Stimulated activated CD4-positive, alpha-beta T cell treated with anti-CD3 and anti-CD28 coated beads, Interleukin-4, amount 100 ng/mL, for 24 hours (primary cell): Measurements from ENCODE around the gene ACVR1B.

Source experiments
- DNase-seq: peaks from one replicate; pipeline ENCODE4 v3.0.0-alpha.2; 2020

The ACVR1B gene

DNA sequence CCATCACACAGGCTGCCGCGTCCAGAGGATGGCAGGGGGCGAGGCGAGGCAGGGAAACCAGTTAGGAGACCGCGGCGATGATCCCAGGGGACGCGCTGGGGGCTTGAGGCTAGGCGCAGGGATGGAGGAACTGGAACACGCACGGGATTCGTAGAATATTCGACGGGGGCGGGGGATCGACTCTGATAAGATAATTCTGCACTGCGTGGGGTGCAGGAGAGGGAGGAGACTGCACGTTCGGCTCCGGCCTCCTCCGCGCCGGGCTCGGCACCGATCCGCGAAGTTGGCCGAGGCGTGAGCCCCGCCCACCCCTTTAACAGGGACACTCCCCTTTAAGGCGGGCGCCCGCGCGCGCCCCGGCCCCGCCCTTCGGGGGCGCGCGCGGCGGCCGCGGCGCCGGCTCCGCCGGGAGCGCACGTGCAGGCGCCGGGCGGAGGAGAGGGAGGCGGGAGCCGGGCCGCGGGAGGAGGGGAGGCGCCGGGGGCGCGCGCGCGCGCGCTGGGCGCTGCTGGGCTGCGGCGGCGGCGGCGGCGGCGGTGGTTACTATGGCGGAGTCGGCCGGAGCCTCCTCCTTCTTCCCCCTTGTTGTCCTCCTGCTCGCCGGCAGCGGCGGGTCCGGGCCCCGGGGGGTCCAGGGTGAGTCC lies at the start of gene ACVR1B:
Gene ACVR1B (plus strand): TSS at position 501 of the 644 bp plus-strand sequence. CDS start 45 bp downstream, at position 546.
- DNase-seq: peak; percentile 92

GRCh38 chr12:51901881-51902280 lies 49.6 kb upstream of the ACVR1B start:
- no peak for DNase-seq

- DNase-seq: no peak
Measured at GRCh38 chr12:51904951-51905470, 46.5 kb upstream of the ACVR1B start.

- DNase-seq: no peak
Measured at GRCh38 chr12:51905471-51906429, 45.7 kb upstream of the ACVR1B start.

GRCh38 chr12:51906430-51907082 lies 44.9 kb upstream of the ACVR1B start:
- no peak for DNase-seq

DNA sequence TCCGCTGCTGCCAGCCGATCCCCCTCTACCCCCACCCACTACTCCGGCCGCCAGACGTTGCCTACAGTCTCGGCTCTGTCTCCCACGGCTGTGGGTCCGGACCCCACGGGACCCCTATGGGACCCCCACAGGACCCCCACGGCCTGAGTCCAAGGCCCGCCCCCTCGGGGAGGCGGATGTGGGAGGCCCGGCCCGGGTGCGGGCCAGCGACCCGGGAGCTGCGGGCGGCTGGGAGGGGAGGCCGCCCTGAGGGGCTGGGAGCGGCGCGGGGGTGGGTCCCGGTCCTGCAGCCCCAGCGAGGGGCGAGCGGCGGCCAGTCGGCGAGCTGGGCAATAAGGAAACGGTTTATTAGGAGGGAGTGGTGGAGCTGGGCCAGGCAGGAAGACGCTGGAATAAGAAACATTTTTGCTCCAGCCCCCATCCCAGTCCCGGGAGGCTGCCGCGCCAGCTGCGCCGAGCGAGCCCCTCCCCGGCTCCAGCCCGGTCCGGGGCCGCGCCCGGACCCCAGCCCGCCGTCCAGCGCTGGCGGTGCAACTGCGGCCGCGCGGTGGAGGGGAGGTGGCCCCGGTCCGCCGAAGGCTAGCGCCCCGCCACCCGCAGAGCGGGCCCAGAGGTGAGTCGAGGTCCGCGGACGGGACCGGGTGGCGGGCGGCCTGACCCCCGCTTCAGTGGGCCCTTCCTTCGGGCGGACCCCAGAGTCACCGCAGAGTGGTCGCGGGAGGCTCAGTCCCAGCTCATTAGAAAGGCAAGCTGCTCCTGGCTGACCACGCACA lies 44.2 kb upstream of the ACVR1B start, which contains the start of gene ACVRL1:
Gene ACVRL1 (plus strand): TSS at position 422 of the 773 bp plus-strand sequence. CDS start 4,971 bp downstream, outside the sequence.
- no peak for DNase-seq

GRCh38 chr12:51907856-51908425 lies 43.6 kb upstream of the ACVR1B start:
- DNase-seq: no peak

DNA sequence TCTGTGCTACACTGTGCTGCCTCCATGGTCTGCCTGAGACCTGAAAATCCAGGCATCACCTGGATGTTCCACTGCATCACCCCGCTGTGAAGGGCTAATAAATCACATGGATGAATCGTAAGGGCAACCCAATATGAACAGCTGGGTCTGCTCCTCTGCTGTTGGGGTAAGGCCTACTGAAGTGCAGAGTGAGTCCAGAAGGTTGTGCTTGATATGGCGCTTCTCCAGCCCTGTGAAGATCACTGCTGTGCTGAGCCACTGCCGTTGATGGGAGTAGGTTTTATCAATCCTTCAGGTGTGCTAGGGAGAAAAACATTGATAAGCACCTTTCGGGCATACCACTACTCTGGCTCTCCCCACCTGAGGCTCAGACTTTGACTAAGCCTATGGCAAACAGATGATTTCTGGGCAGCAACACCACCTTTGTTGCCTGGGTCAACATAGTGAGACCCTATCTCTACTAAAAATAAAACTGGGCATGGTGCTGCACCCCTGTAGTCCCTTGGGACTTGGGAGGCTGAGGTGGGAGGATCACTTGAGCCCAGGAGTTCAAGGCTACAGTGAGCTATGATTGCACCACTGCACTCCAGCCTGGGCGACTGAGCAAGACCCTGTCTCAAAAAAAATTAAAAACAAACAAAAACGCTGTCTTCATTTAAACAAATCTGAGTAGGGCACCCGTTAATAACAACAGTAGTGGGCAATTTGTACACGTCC lies 42.5 kb upstream of the ACVR1B start:
- no peak for DNase-seq

GRCh38 chr12:51910168-51910567 lies 41.3 kb upstream of the ACVR1B start:
- no peak for DNase-seq

- DNase-seq: no peak
Measured at GRCh38 chr12:51910691-51911090, 40.8 kb upstream of the ACVR1B start.

DNA sequence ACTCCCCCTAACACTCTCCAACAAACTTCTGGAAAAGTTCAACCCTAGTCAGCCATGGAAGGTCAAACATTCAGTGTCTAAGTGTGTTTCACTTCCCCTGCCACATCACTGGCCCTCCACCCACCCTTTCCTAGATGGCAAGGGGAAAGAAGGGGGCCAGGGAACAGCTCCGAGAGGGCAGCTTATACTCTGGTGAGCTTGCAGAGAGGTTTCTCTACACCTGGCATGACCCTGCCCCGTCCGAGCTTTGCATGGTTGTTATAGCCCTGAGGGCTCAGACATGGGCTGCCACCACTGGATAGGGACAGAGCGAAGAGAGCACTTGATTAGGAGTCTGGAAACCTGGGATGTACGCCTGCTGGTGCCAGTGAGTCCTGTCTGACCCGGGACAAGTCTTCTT lies 40.2 kb upstream of the ACVR1B start:
- DNase-seq: no peak

DNA sequence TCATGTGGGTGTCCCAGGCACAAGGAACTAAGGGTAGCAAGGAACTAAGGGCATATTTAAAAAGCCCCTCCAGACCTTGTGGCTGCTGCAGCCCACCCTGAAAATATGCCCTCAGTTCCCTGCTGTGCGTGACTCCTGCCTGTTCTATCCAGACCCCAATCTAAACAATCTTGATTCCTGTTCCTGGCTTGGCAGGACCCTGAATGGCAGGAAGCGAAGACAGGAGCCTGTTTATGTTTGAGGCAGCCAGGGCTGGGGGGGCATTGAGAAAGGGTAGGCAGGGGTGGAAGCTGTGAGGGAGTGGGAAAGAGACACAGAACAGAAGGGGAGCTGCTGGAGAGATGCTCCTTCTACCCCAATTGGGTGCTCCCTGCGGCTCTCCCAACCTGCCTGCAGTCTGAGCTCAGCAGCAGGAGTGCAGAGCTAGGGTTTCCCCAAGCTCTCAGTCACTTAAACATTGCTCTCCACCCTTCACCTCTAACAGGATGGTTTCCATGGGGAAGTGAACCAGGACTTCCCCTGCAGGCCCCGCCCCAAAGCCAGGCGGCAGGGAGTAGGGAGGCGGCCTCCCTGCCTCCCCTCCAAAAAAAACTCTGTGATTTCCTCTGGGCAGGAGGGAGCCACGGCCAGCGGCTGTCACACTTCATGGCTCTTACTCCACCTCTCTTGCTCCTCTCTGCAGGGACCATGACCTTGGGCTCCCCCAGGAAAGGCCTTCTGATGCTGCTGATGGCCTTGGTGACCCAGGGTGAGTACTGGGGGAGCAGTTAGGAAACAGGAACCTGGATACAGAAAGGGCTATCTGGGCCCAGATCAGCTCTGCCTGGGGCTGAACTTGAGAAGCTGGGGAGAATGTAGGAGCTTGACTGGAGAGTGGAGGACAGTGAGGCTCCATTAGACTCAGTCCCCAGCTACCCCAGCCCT lies 39.4 kb upstream of the ACVR1B start:
- no peak for DNase-seq

- DNase-seq: no peak
Measured at GRCh38 chr12:51913071-51914033, 38.1 kb upstream of the ACVR1B start.

GRCh38 chr12:51914034-51914923 lies 37.2 kb upstream of the ACVR1B start:
- no peak for DNase-seq

GRCh38 chr12:51915003-51915625 lies 36.4 kb upstream of the ACVR1B start:
- DNase-seq: no peak

GRCh38 chr12:51915951-51916350 lies 35.5 kb upstream of the ACVR1B start:
- DNase-seq: no peak

DNA sequence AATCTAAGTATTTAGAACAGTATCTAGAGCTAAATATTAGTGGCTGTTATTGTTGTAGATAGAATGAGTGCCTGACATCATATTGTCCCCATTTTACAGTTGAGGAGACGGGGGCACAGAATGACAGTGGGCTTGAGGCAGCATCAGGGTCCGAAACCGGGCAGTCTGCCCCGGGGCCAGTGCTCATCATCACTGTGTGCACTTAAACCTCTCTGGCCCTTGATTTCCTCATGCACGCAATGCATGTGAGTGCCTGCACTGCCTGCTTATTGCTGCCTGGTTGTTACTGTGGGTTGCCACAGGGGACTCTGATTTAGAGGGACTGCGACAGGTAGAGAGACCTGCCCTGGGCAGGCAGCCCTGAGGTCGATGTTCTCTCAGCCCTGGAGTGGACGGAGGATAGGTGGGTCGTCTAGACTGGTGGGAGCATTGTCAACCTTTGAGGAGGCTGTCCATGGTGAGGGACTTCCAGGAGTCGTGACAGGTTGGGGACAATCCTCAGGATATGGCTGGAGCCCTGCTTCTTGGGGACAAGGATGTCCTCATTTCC lies 34.4 kb upstream of the ACVR1B start:
- no peak for DNase-seq
